HEK293T (cell line): ENCODE data around the gene SIGMAR1.

Source experiments
- CTCF ChIA-PET: fragments of 350-600 bp; formaldehyde crosslinking; extraction: SDS; loops from one replicate; lab custom pipeline; 2021; ENCODE audit warnings: antibody characterized with exemption, inconsistent platforms; lab: Yijun Ruan, JAX
- POLR2A ChIA-PET: fragments of 350-600 bp; formaldehyde crosslinking; extraction: SDS; loops from one replicate; lab custom pipeline; 2020; ENCODE audit warnings: antibody characterized with exemption, inconsistent platforms; lab: Yijun Ruan, JAX
- DNase-seq: peaks from one replicate; pipeline ENCODE4 v3.0.0; 2012; ENCODE audit warnings: mixed read lengths; ENCODE audit errors: extremely low spot score
- ARNT ChIP-seq: fragments of 450-650 bp; IDR thresholded peaks from 2 replicates; pipeline ENCODE4 v1.6.1; 2017; ENCODE audit warnings: mild to moderate bottlenecking
- BHLHE40 ChIP-seq: fragments of 450-650 bp; IDR thresholded peaks from 2 replicates; pipeline ENCODE4 v1.6.1; 2016; ENCODE audit warnings: mild to moderate bottlenecking, moderate library complexity, borderline replicate concordance
- CTBP1 ChIP-seq: fragments of 450-650 bp; IDR thresholded peaks from 2 replicates; pipeline ENCODE4 v1.6.1; 2016; ENCODE audit warnings: borderline replicate concordance
- ELF4 ChIP-seq: fragments of 450-650 bp; IDR thresholded peaks from 2 replicates; pipeline ENCODE4 v1.6.1; 2017; ENCODE audit warnings: antibody characterized with exemption
- FOXA1 ChIP-seq: fragments of 450-650 bp; IDR thresholded peaks from 2 replicates; pipeline ENCODE4 v1.6.1; 2016; ENCODE audit warnings: mild to moderate bottlenecking
- FOXK2 ChIP-seq: fragments of 450-650 bp; IDR thresholded peaks from 2 replicates; pipeline ENCODE4 v1.6.1; 2016; ENCODE audit warnings: mild to moderate bottlenecking
- FOXM1 ChIP-seq: fragments of 450-650 bp; IDR thresholded peaks from 2 replicates; pipeline ENCODE4 v1.6.1; 2017; ENCODE audit warnings: mild to moderate bottlenecking, borderline replicate concordance
- HDGF ChIP-seq: fragments of 450-650 bp; IDR thresholded peaks from 2 replicates; pipeline ENCODE4 v1.6.1; 2017; ENCODE audit warnings: antibody characterized with exemption, borderline replicate concordance
- L3MBTL2 ChIP-seq: fragments of 450-650 bp; conservative IDR thresholded peaks from 2 replicates; pipeline ENCODE4 v1.6.1; 2016; ENCODE audit warnings: mild to moderate bottlenecking
- LEF1 ChIP-seq: fragments of 450-650 bp; IDR thresholded peaks from 2 replicates; pipeline ENCODE4 v1.6.1; 2017; ENCODE audit warnings: mild to moderate bottlenecking, borderline replicate concordance
- NFRKB ChIP-seq: fragments of 450-650 bp; IDR thresholded peaks from 2 replicates; pipeline ENCODE4 v1.6.1; 2016; ENCODE audit warnings: mild to moderate bottlenecking, moderate library complexity
- PKNOX1 ChIP-seq: fragments of 450-650 bp; IDR thresholded peaks from 2 replicates; pipeline ENCODE4 v1.6.1; 2016
- SP1 ChIP-seq: fragments of 450-650 bp; IDR thresholded peaks from 2 replicates; pipeline ENCODE4 v1.6.1; 2017
- SUZ12 ChIP-seq: fragments of 450-650 bp; IDR thresholded peaks from 2 replicates; pipeline ENCODE4 v1.6.1; 2016; ENCODE audit warnings: mild to moderate bottlenecking
- TARDBP ChIP-seq: fragments of 450-650 bp; IDR thresholded peaks from 2 replicates; pipeline ENCODE4 v1.6.1; 2016
- ZNF384 ChIP-seq: fragments of 450-650 bp; IDR thresholded peaks from 2 replicates; pipeline ENCODE4 v1.6.1; 2016

The SIGMAR1 gene

GRCh38 chr9:34637356-34638137 lies at the start of gene SIGMAR1:
Gene SIGMAR1, minus strand, starts transcription at chr9:34637787. Its CDS starts 90 bp downstream, at chr9:34637697.
- DNase-seq, result peak; percentile 91
- POLR2A ChIA-PET, result interaction anchor here (0.7 to 6.0 kb wide), 17 partner anchors 9 to 65 kb away, joined by 3 to 67 read pairs (median 4); partner anchors contain the start of genes DCTN3, GALT, IL11RA and RPP25L
- CTCF ChIA-PET, result interaction anchor here (0.9 to 2.2 kb wide), 2 partner anchors 9 to 233 kb away, joined by 5 to 11 read pairs; partner anchors contain the start of gene GALT
- TF ChIP-seq ZNF384 (no peak), SP1 (no peak), ELF4 (peak; percentile 40; the same call in 1 of the 2 replicates), BHLHE40 (no peak; the same call in 1 of the 2 replicates), NFRKB (no peak), SUZ12 (no peak), L3MBTL2 (peak; percentile 67)

GRCh38 chr9:34686732-34687131 lies 49.1 kb upstream of the SIGMAR1 start:
- CTCF ChIA-PET, result interaction anchor here (0.6 to 1.8 kb wide), 5 partner anchors 15 to 232 kb away, joined by 3 to 7 read pairs (median 3); no protein-coding TSS in a partner anchor
- DNase-seq, result no peak
- TF ChIP-seq LEF1, result no peak
- no peak for TF ChIP-seq TARDBP
- POLR2A ChIA-PET, result no interaction called here

- no peak for DNase-seq
- ChIA-PET CTCF (interaction anchor here (0.6 to 1.7 kb wide), 4 partner anchors 15 to 128 kb away, joined by 3 to 7 read pairs (median 3); no protein-coding TSS in a partner anchor), POLR2A (no interaction called here)
- TF ChIP-seq ZNF384, result no peak
- no peak for TF ChIP-seq FOXK2
- TF ChIP-seq PKNOX1, result no peak
- TF ChIP-seq L3MBTL2, result no peak
- TF ChIP-seq SP1, result no peak
- TF ChIP-seq HDGF, result no peak
- no peak for TF ChIP-seq CTBP1
- TF ChIP-seq FOXM1, result no peak
- no peak for TF ChIP-seq BHLHE40
- no peak for TF ChIP-seq TARDBP
- TF ChIP-seq ARNT, result no peak
- TF ChIP-seq NFRKB, result no peak
- TF ChIP-seq ELF4, result no peak
- TF ChIP-seq SUZ12, result no peak
- no peak for TF ChIP-seq FOXA1
- TF ChIP-seq LEF1, result no peak
Observed at GRCh38 chr9:34686231-34686630, 48.6 kb upstream of the SIGMAR1 start.

- DNase-seq, result no peak
- ChIA-PET POLR2A (interaction anchor here (0.7 kb wide), 1 partner anchor 16 kb away, joined by 3 read pairs; no protein-coding TSS in a partner anchor), CTCF (interaction anchor here (1.2 to 1.7 kb wide), 2 partner anchors 16 to 17 kb away, joined by 3 to 7 read pairs; no protein-coding TSS in a partner anchor)
- no peak for TF ChIP-seq NFRKB
- TF ChIP-seq HDGF, result no peak
- no peak for TF ChIP-seq SUZ12
- no peak for TF ChIP-seq ZNF384
- TF ChIP-seq FOXM1, result no peak
- TF ChIP-seq FOXA1, result no peak
- TF ChIP-seq L3MBTL2, result no peak
- no peak for TF ChIP-seq TARDBP
- TF ChIP-seq BHLHE40, result no peak
- TF ChIP-seq ELF4, result no peak
- TF ChIP-seq ARNT, result no peak
- TF ChIP-seq LEF1, result no peak
Observed at GRCh38 chr9:34685591-34685990, 48.0 kb upstream of the SIGMAR1 start.

- TF ChIP-seq L3MBTL2, result no peak
- no peak for TF ChIP-seq FOXK2
- TF ChIP-seq PKNOX1, result no peak
- no peak for TF ChIP-seq HDGF
- TF ChIP-seq SP1, result no peak
- no peak for TF ChIP-seq NFRKB
- TF ChIP-seq LEF1, result no peak
- no peak for TF ChIP-seq TARDBP
- TF ChIP-seq CTBP1, result no peak
- no peak for TF ChIP-seq ARNT
- DNase-seq, result no peak
- CTCF ChIA-PET, result no interaction called here
- POLR2A ChIA-PET, result no interaction called here
Observed at GRCh38 chr9:34684816-34685215, 47.2 kb upstream of the SIGMAR1 start.

GRCh38 chr9:34684145-34684544 lies 46.6 kb upstream of the SIGMAR1 start:
- CTCF ChIA-PET, result no interaction called here
- DNase-seq, result no peak
- POLR2A ChIA-PET, result no interaction called here
- no peak for TF ChIP-seq BHLHE40
- TF ChIP-seq TARDBP, result no peak
- TF ChIP-seq FOXA1, result no peak
- TF ChIP-seq ZNF384, result no peak
- no peak for TF ChIP-seq HDGF
- no peak for TF ChIP-seq ARNT
- TF ChIP-seq FOXM1, result no peak
- TF ChIP-seq NFRKB, result no peak
- no peak for TF ChIP-seq SUZ12
- no peak for TF ChIP-seq SP1
- no peak for TF ChIP-seq ELF4
- no peak for TF ChIP-seq FOXK2
- TF ChIP-seq LEF1, result no peak
- no peak for TF ChIP-seq CTBP1
- TF ChIP-seq PKNOX1, result no peak
- no peak for TF ChIP-seq L3MBTL2
